Measurements from ENCODE around the gene GPR171. TPM values are rescaled to one million over a fixed set of nuclear protein-coding genes. Genes with fewer than 3 reads are reported as not detected.
"Not testable (repeated sequence)": the region's sequence is repeated elsewhere in the genome, so short reads cannot be mapped to it uniquely, and the experiment has no call there.

Gene GPR171
- total RNA-seq = 172 and 191 TPM in 2 replicates

DNA sequence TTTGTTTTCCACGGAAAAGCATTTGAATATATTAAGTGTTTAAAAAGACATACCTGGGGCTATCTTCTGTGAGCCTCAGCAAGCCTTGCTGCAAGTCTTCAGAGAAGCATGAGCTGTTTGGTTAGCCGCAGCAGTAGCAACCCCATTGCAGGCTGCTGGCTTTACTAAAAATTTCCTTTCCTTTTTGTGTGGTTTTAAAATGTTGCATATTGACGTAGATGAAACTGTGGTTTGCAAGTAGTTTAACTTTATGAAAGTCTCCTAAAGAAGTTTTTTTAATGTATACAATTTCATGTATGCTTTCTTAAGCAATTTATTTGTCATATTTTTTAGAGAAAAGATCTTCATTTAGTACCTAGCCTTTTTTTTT, at the start of gene GPR171:
Gene GPR171 (minus strand): TSS at position 166 of the 370 bp plus-strand sequence. CDS start 3,830 bp downstream, outside the sequence.
- Mint-ChIP-seq H3K4me1 (ENCODE audit: low read depth) (peaks cover 73% of the 10 kb centered on the region), H3K36me3 (ENCODE audit: low read depth) (peaks cover 43% of the 10 kb centered on the region), H3K9me3 (no peaks in the 10 kb centered on the region), H3K4me3 (peak within 1 kb of the TSS; percentile 96), H3K27me3 (ENCODE audit: insufficient read depth) (no peaks in the 10 kb centered on the region), H3K27ac (peak within 1 kb of the TSS; percentile 99)
- intact Hi-C loops (cut with micrococcal nuclease) = loop anchor here (1.0 to 10.0 kb wide), 16 partner anchors 12 to 1962 kb away; partner anchors contain the start of genes EIF2A, MED12L, RAP2B and SELENOT
- peak; percentile 72 for DNase-seq (ENCODE audit: low spot score)

DNA sequence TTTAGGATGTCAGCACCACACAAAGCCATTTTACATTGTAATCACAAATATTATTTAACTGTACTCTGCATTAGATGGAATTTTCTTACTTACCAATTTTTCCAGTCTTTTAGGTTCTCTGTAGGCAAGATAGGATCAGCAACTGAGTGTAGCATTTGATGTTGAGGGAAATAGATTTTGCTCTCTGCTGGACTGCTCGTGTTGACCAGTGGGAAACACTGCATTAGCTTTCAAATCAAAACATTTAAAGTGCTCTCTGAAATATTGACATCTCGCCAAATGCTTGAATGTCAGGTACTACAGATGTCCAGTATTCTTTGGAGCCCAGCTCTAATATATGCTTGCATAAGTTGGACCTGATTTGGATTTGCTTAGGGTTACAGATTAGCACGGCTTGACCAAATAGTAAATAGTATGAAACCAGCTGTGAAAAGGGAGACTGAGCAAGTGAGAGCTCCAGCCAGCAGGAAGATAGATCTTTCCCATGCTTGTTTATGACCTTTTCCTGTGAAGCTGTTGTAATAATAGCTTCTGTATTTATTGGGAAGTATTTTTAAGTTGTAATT, 45.8 kb upstream of the GPR171 start:
- H3K27me3 Mint-ChIP-seq (ENCODE audit: insufficient read depth) = peaks cover 31% of the 10 kb centered on the region
- H3K9me3 Mint-ChIP-seq = no peaks in the 10 kb centered on the region
- H3K27ac Mint-ChIP-seq = no peak overlapping the region
- peaks cover 16% of the 10 kb centered on the region for H3K36me3 Mint-ChIP-seq (ENCODE audit: low read depth)
- no peak overlapping the region for H3K4me3 Mint-ChIP-seq
- no peaks in the 10 kb centered on the region for H3K4me1 Mint-ChIP-seq (ENCODE audit: low read depth)
- no peak for DNase-seq (ENCODE audit: low spot score)
- intact Hi-C loops (cut with micrococcal nuclease) = loop anchor here (2.0 kb wide), 1 partner anchor 18 kb away; no protein-coding TSS in a partner anchor

DNA sequence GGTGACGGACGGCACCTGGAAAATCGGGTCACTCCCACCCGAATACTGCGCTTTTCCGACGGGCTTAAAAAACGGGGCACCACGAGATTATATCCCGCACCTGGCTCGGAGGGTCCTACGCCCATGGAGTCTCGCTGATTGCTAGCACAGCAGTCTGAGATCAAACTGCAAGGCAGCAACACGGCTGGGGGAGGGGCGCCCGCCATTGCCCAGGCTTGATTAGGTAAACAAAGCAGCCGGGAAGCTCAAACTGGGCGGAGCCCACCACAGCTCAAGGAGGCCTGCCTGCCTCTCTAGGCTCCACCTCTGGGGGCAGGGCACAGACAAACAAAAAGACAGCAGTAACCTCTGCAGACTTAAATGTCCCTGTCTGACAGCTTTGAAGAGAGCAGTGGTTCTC, 39.0 kb upstream of the GPR171 start:
- H3K4me3 Mint-ChIP-seq; H3K9me3 Mint-ChIP-seq; DNase-seq (ENCODE audit: low spot score); H3K27ac Mint-ChIP-seq; intact Hi-C loops (cut with micrococcal nuclease); H3K36me3 Mint-ChIP-seq (ENCODE audit: low read depth); H3K27me3 Mint-ChIP-seq (ENCODE audit: insufficient read depth); H3K4me1 Mint-ChIP-seq (ENCODE audit: low read depth): not testable (repeated sequence)

DNA sequence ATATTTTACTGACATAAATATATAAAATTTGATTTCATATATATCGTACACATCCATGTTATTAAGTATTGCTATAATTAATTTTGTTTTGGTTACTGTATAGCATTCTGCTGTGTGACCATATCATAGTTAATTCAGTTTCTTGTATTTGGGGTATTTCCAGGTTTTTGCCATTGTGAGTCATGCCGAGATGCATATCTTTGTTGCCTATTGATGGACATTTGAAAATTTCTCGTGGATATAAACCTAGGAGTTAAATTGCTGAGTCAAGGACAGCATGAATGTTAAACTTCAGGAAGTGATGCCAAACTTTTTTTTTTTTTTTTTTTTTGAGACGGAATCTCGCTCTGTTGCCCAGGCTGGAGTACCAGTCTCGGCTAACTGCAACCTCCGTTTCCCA, 33.7 kb upstream of the GPR171 start:
- intact Hi-C loops (cut with micrococcal nuclease) = no loop called here
- H3K4me1 Mint-ChIP-seq (ENCODE audit: low read depth) = peaks cover 10% of the 10 kb centered on the region
- DNase-seq (ENCODE audit: low spot score) = no peak
- H3K4me3 Mint-ChIP-seq = no peak overlapping the region
- H3K9me3 Mint-ChIP-seq = no peaks in the 10 kb centered on the region
- H3K27ac Mint-ChIP-seq = no peak overlapping the region
- peaks cover 3% of the 10 kb centered on the region for H3K36me3 Mint-ChIP-seq (ENCODE audit: low read depth)
- H3K27me3 Mint-ChIP-seq (ENCODE audit: insufficient read depth) = peaks cover 4% of the 10 kb centered on the region

- Mint-ChIP-seq H3K36me3 (ENCODE audit: low read depth) (peaks cover 2% of the 10 kb centered on the region), H3K27me3 (ENCODE audit: insufficient read depth) (peaks cover 4% of the 10 kb centered on the region), H3K27ac (no peak overlapping the region), H3K4me3 (no peak overlapping the region), H3K4me1 (ENCODE audit: low read depth) (peaks cover 13% of the 10 kb centered on the region), H3K9me3 (no peaks in the 10 kb centered on the region)
- intact Hi-C loops (cut with micrococcal nuclease) = no loop called here
- DNase-seq (ENCODE audit: low spot score) = no peak
Observed at GRCh38 chr3:151236316-151236715, 33.3 kb upstream of the GPR171 start.

DNA sequence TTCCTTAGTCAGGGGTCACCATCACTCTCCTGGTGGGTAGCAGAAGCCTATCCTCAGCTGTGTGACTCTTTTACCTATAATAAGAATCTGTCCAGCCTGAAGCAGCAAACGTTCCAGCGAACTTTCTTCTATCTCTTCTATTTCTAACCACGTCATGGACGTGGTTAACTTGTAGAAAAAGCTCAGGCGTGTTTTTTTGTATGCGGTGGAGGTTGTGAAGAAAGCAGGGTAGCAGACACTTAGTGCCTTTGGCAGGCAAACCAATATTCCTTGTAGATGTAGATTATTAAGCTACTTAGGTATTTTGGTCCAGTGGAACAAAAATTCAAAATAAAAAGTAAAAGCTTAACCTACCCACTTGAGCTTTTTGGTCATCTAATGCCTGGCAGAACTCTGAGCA, 31.8 kb upstream of the GPR171 start:
- intact Hi-C loops (cut with micrococcal nuclease) = no loop called here
- Mint-ChIP-seq H3K27me3 (ENCODE audit: insufficient read depth) (peaks cover 4% of the 10 kb centered on the region), H3K4me3 (no peak overlapping the region), H3K36me3 (ENCODE audit: low read depth) (peaks cover 3% of the 10 kb centered on the region), H3K9me3 (no peaks in the 10 kb centered on the region), H3K27ac (no peak overlapping the region), H3K4me1 (ENCODE audit: low read depth) (peaks cover 20% of the 10 kb centered on the region)
- DNase-seq (ENCODE audit: low spot score) = no peak

DNA sequence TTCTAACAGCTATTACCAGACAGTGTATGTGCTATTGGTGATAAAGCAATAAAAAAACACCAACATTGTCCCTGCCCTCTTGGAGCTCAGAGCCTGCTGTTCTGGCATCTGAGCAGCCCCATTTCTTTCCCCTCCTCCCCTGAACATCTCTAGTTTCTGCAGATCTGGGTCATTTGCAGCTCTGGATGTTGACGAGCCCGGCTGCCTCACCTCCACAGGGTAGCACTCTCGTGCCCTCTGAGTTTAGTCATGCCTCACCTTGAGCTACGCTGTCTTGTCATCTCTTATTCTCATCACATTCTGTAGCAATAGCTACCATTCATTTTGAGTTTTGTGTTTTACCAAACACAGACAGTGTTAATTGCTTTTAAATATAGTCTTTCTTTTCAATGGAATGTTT, 30.0 kb upstream of the GPR171 start:
- intact Hi-C loops (cut with micrococcal nuclease) = no loop called here
- Mint-ChIP-seq H3K9me3 (no peaks in the 10 kb centered on the region), H3K27ac (no peak overlapping the region), H3K36me3 (ENCODE audit: low read depth) (peaks cover 3% of the 10 kb centered on the region), H3K4me3 (no peak overlapping the region), H3K27me3 (ENCODE audit: insufficient read depth) (peaks cover 2% of the 10 kb centered on the region), H3K4me1 (ENCODE audit: low read depth) (peaks cover 28% of the 10 kb centered on the region)
- DNase-seq (ENCODE audit: low spot score) = no peak

DNA sequence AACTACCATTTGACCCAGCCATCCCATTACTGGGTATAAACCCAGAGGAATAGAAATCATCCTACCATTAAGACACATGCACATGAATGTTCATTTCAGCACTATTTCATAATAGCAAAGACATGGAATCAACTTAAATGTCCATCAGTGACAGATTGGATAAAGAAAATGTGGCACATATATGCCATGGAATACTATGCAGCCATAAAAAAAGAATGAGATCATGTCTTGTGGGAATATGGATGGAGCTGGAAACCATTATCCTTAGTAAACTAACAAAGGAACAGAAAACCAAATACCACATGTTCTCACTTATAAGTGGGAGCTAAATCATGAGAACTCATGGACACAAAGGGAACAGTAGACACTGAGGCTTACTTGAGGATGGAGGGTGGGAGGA, 29.4 kb upstream of the GPR171 start:
- H3K9me3 Mint-ChIP-seq; DNase-seq (ENCODE audit: low spot score); H3K27me3 Mint-ChIP-seq (ENCODE audit: insufficient read depth); H3K36me3 Mint-ChIP-seq (ENCODE audit: low read depth); H3K4me3 Mint-ChIP-seq; H3K27ac Mint-ChIP-seq; intact Hi-C loops (cut with micrococcal nuclease): not testable (repeated sequence)
- peaks cover 34% of the 10 kb centered on the region for H3K4me1 Mint-ChIP-seq (ENCODE audit: low read depth)

DNA sequence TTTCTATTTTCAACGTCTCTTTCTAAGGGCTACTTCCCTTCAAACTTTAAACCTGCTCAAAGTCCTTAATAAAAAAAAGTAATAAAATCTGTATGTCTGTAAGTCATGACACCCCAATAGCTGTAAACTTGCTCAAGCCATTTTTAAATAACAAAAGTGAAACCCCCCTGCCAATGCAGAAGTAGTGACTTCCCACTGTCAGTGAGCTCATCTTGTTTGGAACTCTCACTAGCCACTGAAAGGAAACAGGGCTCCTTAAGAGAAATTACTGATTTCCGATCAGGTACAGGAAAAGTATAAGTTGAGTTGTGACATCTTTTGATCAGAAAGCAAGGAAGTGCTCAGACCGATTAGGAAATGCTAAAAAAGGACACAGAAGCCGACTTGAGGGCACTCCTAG, 27.6 kb upstream of the GPR171 start:
- H3K27me3 Mint-ChIP-seq (ENCODE audit: insufficient read depth) = no peaks in the 10 kb centered on the region
- DNase-seq (ENCODE audit: low spot score) = no peak
- H3K4me1 Mint-ChIP-seq (ENCODE audit: low read depth) = peaks cover 52% of the 10 kb centered on the region
- H3K27ac Mint-ChIP-seq = peak overlapping the region; percentile 24
- intact Hi-C loops (cut with micrococcal nuclease) = no loop called here
- peaks cover 4% of the 10 kb centered on the region for H3K36me3 Mint-ChIP-seq (ENCODE audit: low read depth)
- H3K9me3 Mint-ChIP-seq = no peaks in the 10 kb centered on the region
- peak overlapping the region; percentile 6 for H3K4me3 Mint-ChIP-seq

DNA sequence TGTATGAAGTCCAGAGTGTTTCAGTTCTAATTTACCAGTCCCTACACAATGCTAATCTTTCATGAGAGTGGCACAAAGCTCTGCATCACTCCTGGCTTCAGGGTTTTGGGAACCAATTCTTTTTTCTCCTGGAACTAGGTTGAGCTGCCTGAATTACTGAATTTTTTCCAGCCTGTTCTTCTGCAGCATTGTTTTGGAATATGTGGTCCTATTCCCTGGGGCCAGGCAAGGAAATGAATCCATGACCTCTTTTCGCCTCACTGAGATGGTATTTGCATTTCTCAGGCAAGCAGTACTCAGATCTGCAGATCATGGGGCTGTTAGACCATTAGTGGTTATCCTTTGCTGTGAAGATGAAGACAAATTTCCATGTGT, 25.6 kb upstream of the GPR171 start:
- Mint-ChIP-seq H3K27ac (peak overlapping the region; percentile 82), H3K9me3 (no peaks in the 10 kb centered on the region), H3K4me3 (peak overlapping the region; percentile 27), H3K27me3 (ENCODE audit: insufficient read depth) (no peaks in the 10 kb centered on the region), H3K4me1 (ENCODE audit: low read depth) (peaks cover 61% of the 10 kb centered on the region), H3K36me3 (ENCODE audit: low read depth) (peaks cover 8% of the 10 kb centered on the region)
- no peak for DNase-seq (ENCODE audit: low spot score)
- intact Hi-C loops (cut with micrococcal nuclease) = loop anchor here (2.0 kb wide), 1 partner anchor 240 kb away; no protein-coding TSS in a partner anchor

DNA sequence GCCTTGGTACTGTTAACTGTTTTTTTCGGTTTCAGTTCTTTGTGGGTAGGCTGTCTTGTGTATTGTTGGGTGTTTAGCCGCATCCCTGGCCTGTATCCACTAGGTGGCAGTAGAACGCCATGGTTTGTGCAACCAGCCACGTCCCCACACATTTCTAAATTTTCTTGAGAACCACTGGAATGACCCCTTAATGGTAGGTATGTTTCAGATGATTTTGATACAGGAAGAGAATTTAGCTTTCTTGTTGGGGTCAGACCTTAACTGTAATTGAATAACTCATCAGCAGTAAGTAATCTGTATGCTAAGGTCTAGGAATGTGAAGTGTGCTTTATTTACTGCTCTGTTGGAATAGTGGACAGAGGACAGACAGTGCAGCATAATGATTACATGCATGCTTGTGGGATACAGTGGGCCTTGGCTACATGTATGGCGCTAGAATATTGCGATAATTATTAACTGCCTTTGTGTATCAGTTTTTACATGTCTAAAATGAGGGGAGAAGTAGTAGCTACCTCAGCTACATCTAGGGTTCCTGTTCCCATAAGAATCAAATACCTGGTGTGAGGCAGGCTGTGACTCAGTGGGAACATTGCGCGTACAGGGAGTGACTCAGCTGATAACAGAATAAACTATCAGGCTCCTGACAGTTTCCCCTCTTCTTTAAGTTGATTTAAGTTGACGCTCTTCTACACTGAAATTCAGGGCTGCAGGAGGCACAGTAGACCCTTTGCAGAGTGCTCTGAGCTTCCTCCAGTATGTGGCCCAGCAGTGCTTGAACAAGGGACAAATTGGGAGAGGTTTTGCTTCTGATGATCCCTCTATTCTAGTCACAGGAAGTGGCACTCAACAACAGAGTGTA, 25.0 kb upstream of the GPR171 start:
- H3K9me3 Mint-ChIP-seq = peaks cover 3% of the 10 kb centered on the region
- H3K27ac Mint-ChIP-seq = peak overlapping the region; percentile 82
- peaks cover 61% of the 10 kb centered on the region for H3K4me1 Mint-ChIP-seq (ENCODE audit: low read depth)
- peak overlapping the region; percentile 27 for H3K4me3 Mint-ChIP-seq
- DNase-seq (ENCODE audit: low spot score) = peak; percentile 75
- no peaks in the 10 kb centered on the region for H3K27me3 Mint-ChIP-seq (ENCODE audit: insufficient read depth)
- intact Hi-C loops (cut with micrococcal nuclease) = loop anchor here (1.0 to 2.0 kb wide), 9 partner anchors 17 to 611 kb away; partner anchors contain the start of genes GPR171 and P2RY14
- H3K36me3 Mint-ChIP-seq (ENCODE audit: low read depth) = peaks cover 11% of the 10 kb centered on the region

DNA sequence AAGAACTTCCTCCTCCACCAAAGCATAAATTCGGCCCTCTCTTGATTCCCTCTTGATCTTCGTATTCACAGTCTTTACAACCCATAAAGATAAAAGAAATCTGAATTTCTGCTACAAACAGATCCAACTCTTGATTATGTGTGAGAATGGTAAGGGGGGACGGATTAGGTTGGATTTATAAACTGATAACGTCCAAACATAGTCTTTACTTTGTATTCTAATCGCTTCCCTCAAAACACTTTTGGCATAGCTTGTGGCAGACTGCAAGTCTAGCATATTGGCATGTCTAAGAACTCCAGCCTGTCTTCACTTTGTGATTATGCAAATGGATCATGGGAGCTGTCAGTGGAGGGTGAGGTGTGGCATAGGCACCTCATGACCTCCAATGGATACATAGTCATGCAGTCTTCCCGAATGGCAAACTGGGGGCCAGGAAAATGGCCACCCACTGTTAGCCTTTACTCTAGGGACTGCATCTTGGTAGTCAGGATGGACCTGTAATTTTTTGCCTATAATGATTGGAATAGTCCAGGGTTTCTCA, 24.3 kb upstream of the GPR171 start:
- Mint-ChIP-seq H3K4me1 (ENCODE audit: low read depth) (peaks cover 61% of the 10 kb centered on the region), H3K27ac (peak overlapping the region; percentile 20), H3K27me3 (ENCODE audit: insufficient read depth) (no peaks in the 10 kb centered on the region), H3K36me3 (ENCODE audit: low read depth) (peaks cover 17% of the 10 kb centered on the region), H3K4me3 (peak overlapping the region; percentile 11), H3K9me3 (peaks cover 10% of the 10 kb centered on the region)
- no peak for DNase-seq (ENCODE audit: low spot score)
- intact Hi-C loops (cut with micrococcal nuclease) = loop anchor here (1.0 kb wide), 8 partner anchors 16 to 612 kb away; partner anchors contain the start of genes GPR171 and P2RY14

GRCh38 chr3:151226825-151227224, 23.8 kb upstream of the GPR171 start:
- Mint-ChIP-seq H3K36me3 (ENCODE audit: low read depth) (peaks cover 22% of the 10 kb centered on the region), H3K4me1 (ENCODE audit: low read depth) (peaks cover 61% of the 10 kb centered on the region), H3K27ac (no peak overlapping the region), H3K4me3 (no peak overlapping the region), H3K27me3 (ENCODE audit: insufficient read depth) (no peaks in the 10 kb centered on the region), H3K9me3 (peaks cover 15% of the 10 kb centered on the region)
- no peak for DNase-seq (ENCODE audit: low spot score)
- intact Hi-C loops (cut with micrococcal nuclease) = loop anchor here (1.0 kb wide), 8 partner anchors 16 to 612 kb away; partner anchors contain the start of genes GPR171 and P2RY14
